AG08396 (cell line): ENCODE measurements around the gene COL27A1.
"Not testable (repeated sequence)": the region's sequence is repeated elsewhere in the genome, so short reads cannot be mapped to it uniquely, and the experiment has no call there.

ENCODE experiments used
- DNase-seq: peaks from one replicate; pipeline ENCODE4 v3.0.0; 2012; ENCODE audit warnings: low spot score, mixed read lengths

COL27A1 gene

GRCh38 chr9:114123031-114123977 lies 32.0 kb upstream of the COL27A1 start:
- no peak for DNase-seq

- no peak for DNase-seq
These were observed 31.2 kb upstream of the COL27A1 start for GRCh38 chr9:114124138-114124537.

GRCh38 chr9:114124666-114125475 lies 30.5 kb upstream of the COL27A1 start:
- no peak for DNase-seq

GRCh38 chr9:114125476-114126013 lies 29.8 kb upstream of the COL27A1 start:
- DNase-seq = no peak

GRCh38 chr9:114126247-114127060 lies 28.9 kb upstream of the COL27A1 start:
- no peak for DNase-seq

- DNase-seq = not testable (repeated sequence)
These were observed 26.6 kb upstream of the COL27A1 start for GRCh38 chr9:114128759-114129158.

GRCh38 chr9:114130141-114130540 lies 25.2 kb upstream of the COL27A1 start:
- no peak for DNase-seq

GRCh38 chr9:114130624-114131277 lies 24.6 kb upstream of the COL27A1 start:
- DNase-seq = no peak

- DNase-seq = no peak
These were observed 23.4 kb upstream of the COL27A1 start for GRCh38 chr9:114131808-114132549.

GRCh38 chr9:114132550-114132918 lies 22.8 kb upstream of the COL27A1 start:
- no peak for DNase-seq

GRCh38 chr9:114134827-114135396 lies 20.4 kb upstream of the COL27A1 start:
- DNase-seq = no peak

GRCh38 chr9:114137831-114138230 lies 17.5 kb upstream of the COL27A1 start:
- no peak for DNase-seq

- no peak for DNase-seq
These were observed 16.8 kb upstream of the COL27A1 start for GRCh38 chr9:114138552-114138971.

- no peak for DNase-seq
These were observed 16.3 kb upstream of the COL27A1 start for GRCh38 chr9:114139071-114139470.

- DNase-seq = no peak
These were observed 14.9 kb upstream of the COL27A1 start for GRCh38 chr9:114140401-114140800.

- no peak for DNase-seq
These were observed 14.5 kb upstream of the COL27A1 start for GRCh38 chr9:114140850-114141249.

- DNase-seq = no peak
These were observed 13.6 kb upstream of the COL27A1 start for GRCh38 chr9:114141553-114142402.

GRCh38 chr9:114143234-114143633 lies 12.1 kb upstream of the COL27A1 start:
- DNase-seq = no peak

GRCh38 chr9:114146735-114147134 lies 8.6 kb upstream of the COL27A1 start:
- no peak for DNase-seq
